Hematopoietic multipotent progenitor cell (in vitro differentiated cells): Measurements from ENCODE around the gene SRSF7. TPM values are rescaled to one million over a fixed set of nuclear protein-coding genes. Genes with fewer than 3 reads are reported as not detected.
"Not testable (repeated sequence)": the region's sequence is repeated elsewhere in the genome, so short reads cannot be mapped to it uniquely, and the experiment has no call there.

ENCODE experiments used
- DNase-seq, 3 donors: peaks; one replicate each; pipeline ENCODE4 v3.0.0-alpha.2; 2011 to 2015; ENCODE audit warnings: low read depth in 2 of 3, low spot score in 2 of 3
- total RNA-seq: library from RNA; depleted of rRNA; stranded (reverse); fragments of >200 nt; gene quantifications from one replicate; pipeline ENCODE4 v1.2.3, GENCODE V29; 2012

Gene SRSF7
- total RNA-seq, 1 donor: 93.2 TPM

GRCh38 chr2:38706846-38707345, 44.3 kb downstream of the SRSF7 start:
- no peak for DNase-seq

DNA sequence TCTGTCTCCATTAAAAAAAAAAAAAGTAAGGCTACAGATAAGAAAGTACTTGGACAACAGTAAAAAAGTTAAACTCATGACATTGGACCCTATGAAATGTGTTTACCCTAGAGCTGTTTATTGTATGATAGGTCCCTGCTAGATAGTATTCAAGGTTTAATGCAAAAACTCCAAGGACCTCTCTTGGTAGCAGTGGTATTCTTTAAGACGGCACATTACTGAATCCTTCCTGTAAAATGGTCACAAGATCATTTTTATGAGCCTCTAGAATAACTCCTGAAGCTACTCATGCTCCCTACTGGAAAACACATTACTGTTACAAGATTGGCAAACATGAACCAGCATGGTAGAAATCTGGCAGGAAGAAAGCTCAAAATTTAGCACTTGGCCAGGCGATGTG, 46.5 kb downstream of the SRSF7 start:
- no peak for DNase-seq

GRCh38 chr2:38703336-38703735, 47.8 kb downstream of the SRSF7 start:
- DNase-seq: not testable (repeated sequence)

DNA sequence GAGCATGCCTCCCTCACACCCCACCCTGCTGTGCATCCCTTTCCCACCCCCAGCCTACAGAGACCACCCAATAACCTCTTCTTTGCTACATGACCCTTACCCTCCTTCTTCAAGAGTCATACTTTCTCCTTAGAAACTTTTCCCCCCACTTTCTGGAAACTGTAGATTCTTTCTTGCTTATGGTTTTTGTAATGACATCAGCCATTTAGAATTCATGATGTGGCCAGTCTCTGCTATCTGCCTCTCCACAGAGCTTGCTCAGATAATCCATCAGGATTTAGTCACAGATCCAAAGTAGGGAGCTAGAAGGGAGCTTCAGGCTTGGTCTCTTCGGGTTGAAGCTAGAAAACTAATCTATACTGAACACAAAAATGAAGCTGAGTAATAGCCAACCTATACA, 48.7 kb downstream of the SRSF7 start:
- no peak for DNase-seq

- no peak for DNase-seq
Measured at GRCh38 chr2:38701542-38701941, 49.6 kb downstream of the SRSF7 start.

GRCh38 chr2:38700881-38701458, 50.2 kb downstream of the SRSF7 start:
- DNase-seq: no peak

- DNase-seq: no peak
Measured at GRCh38 chr2:38700113-38700785, 50.9 kb downstream of the SRSF7 start.

- no peak for DNase-seq
Measured at GRCh38 chr2:38698467-38699003, 52.6 kb downstream of the SRSF7 start.

- DNase-seq: peak in 1 of 3 donors; percentile 16
Measured at GRCh38 chr2:38697116-38697840, 53.9 kb downstream of the SRSF7 start.

Other genes with a start within 250 kb of the SRSF7 start
- gene HNRNPLL, start 148.4 kb downstream of the SRSF7 start, total RNA-seq: 18.9 TPM
- 6.2 TPM for gene GALM, start 85.2 kb downstream of the SRSF7 start, total RNA-seq
- gene GEMIN6, start 26.8 kb upstream of the SRSF7 start, total RNA-seq: 4.0 TPM
- gene DHX57, start 124.6 kb upstream of the SRSF7 start, total RNA-seq: 8.3 TPM
- 2.2 TPM for gene MORN2, start 124.6 kb upstream of the SRSF7 start, total RNA-seq
- gene ARHGEF33, start 138.5 kb upstream of the SRSF7 start, total RNA-seq: under 0.01 TPM